Activated naive CD4-positive, alpha-beta T cell treated with anti-CD3 and anti-CD28 coated beads, Interleukin-2, amount 50 U/mL, for 72 hours (primary cell): ENCODE data around the gene ARF5. TPM values are rescaled to one million over a fixed set of nuclear protein-coding genes. Genes with fewer than 3 reads are reported as not detected.

Source experiments
- ATAC-seq, 2 donors: fragments of 150-1000 bp; cut with Tn5 transposase; 2 replicates each; pipeline ENCODE4 v1.10.0; 2021; ENCODE audit warnings: mild to moderate bottlenecking in 2 of 2, moderate library complexity in 2 of 2
- DNase-seq, 2 donors: peaks; one replicate each; pipeline ENCODE4 v3.0.0; 2021 to 2022; ENCODE audit warnings: low spot score in 2 of 2
- H3K27ac Mint-ChIP-seq, 2 donors: one replicate each; pipeline ENCODE4 v1.8.0; 2022; ENCODE audit warnings: mild to moderate bottlenecking in 2 of 2, mixed read lengths in 2 of 2
- H3K36me3 Mint-ChIP-seq, 2 donors: one replicate each; pipeline ENCODE4 v1.8.0; 2022; ENCODE audit warnings: mixed read lengths in 2 of 2
- H3K9me3 Mint-ChIP-seq, 2 donors: one replicate each; pipeline ENCODE4 v1.8.0; 2022; ENCODE audit warnings: mixed read lengths in 2 of 2
- total RNA-seq, 2 donors: library from RNA; stranded (reverse); gene quantifications; one replicate each; pipeline ENCODE4 v1.2.3, GENCODE V29; 2022

ARF5 gene
- total RNA-seq, 2 donors from 2014 or later, result 91.1 to 112 TPM

- Mint-ChIP-seq H3K27ac (no peak within 1 kb of the TSS), H3K36me3 (no peaks in the 10 kb centered on the region), H3K9me3 (no peaks in the 10 kb centered on the region)
- ATAC-seq (no peak), DNase-seq (no peak)
Measured at GRCh38 chr7:127618042-127618441, 29.8 kb downstream of the ARF5 start, which contains the start of gene PAX4. TSS of gene PAX4 (minus strand) at chr7:127618142. CDS start at chr7:127615928, 2,214 bp downstream.

- Mint-ChIP-seq H3K36me3 (no peaks in the 10 kb centered on the region), H3K27ac (no peak overlapping the region), H3K9me3 (no peaks in the 10 kb centered on the region)
- DNase-seq (no peak), ATAC-seq (no peak)
Measured at GRCh38 chr7:127618775-127619174, 30.6 kb downstream of the ARF5 start.

GRCh38 chr7:127619681-127620405 lies 31.6 kb downstream of the ARF5 start:
- DNase-seq (no peak), ATAC-seq (no peak)
- Mint-ChIP-seq H3K9me3 (no peaks in the 10 kb centered on the region), H3K36me3 (no peaks in the 10 kb centered on the region), H3K27ac (no peak overlapping the region)

GRCh38 chr7:127620406-127621233 lies 32.4 kb downstream of the ARF5 start:
- Mint-ChIP-seq H3K27ac (no peak overlapping the region), H3K9me3 (no peaks in the 10 kb centered on the region), H3K36me3 (no peaks in the 10 kb centered on the region)
- ATAC-seq (peak in 1 of 2 donors; percentile 32), DNase-seq (no peak)

- H3K27ac Mint-ChIP-seq, result no peak overlapping the region
- no peaks in the 10 kb centered on the region for H3K36me3 Mint-ChIP-seq
- DNase-seq, result no peak
- H3K9me3 Mint-ChIP-seq, result no peaks in the 10 kb centered on the region
- ATAC-seq, result no peak
Measured at GRCh38 chr7:127625331-127625730, 37.1 kb downstream of the ARF5 start.

GRCh38 chr7:127628445-127628844 lies 40.2 kb downstream of the ARF5 start:
- no peak for DNase-seq
- Mint-ChIP-seq H3K27ac (no peak overlapping the region), H3K36me3 (no peaks in the 10 kb centered on the region), H3K9me3 (no peaks in the 10 kb centered on the region)
- no peak for ATAC-seq

GRCh38 chr7:127629268-127629854 lies 41.1 kb downstream of the ARF5 start:
- peak in 1 of 2 donors; percentile 54 for DNase-seq
- Mint-ChIP-seq H3K36me3 (no peaks in the 10 kb centered on the region), H3K27ac (no peak overlapping the region), H3K9me3 (no peaks in the 10 kb centered on the region)
- ATAC-seq, result peak; percentile 54 to 77

- DNase-seq (no peak), ATAC-seq (no peak)
- Mint-ChIP-seq H3K9me3 (peaks cover 0 to 5% of the 10 kb centered on the region in 2 donors), H3K36me3 (no peaks in the 10 kb centered on the region), H3K27ac (no peak overlapping the region)
Measured at GRCh38 chr7:127632276-127632910, 44.2 kb downstream of the ARF5 start.

GRCh38 chr7:127635659-127636285 lies 47.6 kb downstream of the ARF5 start:
- Mint-ChIP-seq H3K36me3 (no peaks in the 10 kb centered on the region), H3K9me3 (peaks cover 0 to 5% of the 10 kb centered on the region in 2 donors), H3K27ac (no peak overlapping the region)
- ATAC-seq (no peak), DNase-seq (no peak)

GRCh38 chr7:127638197-127638596 lies 50.0 kb downstream of the ARF5 start:
- ATAC-seq (no peak), DNase-seq (no peak)
- no peak overlapping the region for H3K27ac Mint-ChIP-seq
- H3K36me3 Mint-ChIP-seq, result no peaks in the 10 kb centered on the region
- peaks cover 0 to 5% of the 10 kb centered on the region in 2 donors for H3K9me3 Mint-ChIP-seq

Other genes with a start within 250 kb of the ARF5 start
- 10 to 100 TPM; 26.4 to 33.5 TPM for gene ZNF800, start 195.7 kb upstream of the ARF5 start, total RNA-seq
- gene GCC1, start 2.8 kb upstream of the ARF5 start, total RNA-seq, result 10 to 100 TPM; 15.0 to 15.2 TPM
- gene FSCN3, start 5.3 kb downstream of the ARF5 start, total RNA-seq, result under 1 TPM; 0.96 to 0.97 TPM
- not detected for gene PAX4, start 29.7 kb downstream of the ARF5 start, total RNA-seq
- gene SND1, start 63.8 kb downstream of the ARF5 start, total RNA-seq, result 100 to 1,000 TPM; 175 to 246 TPM